ENCODE data around the gene OPRL1.

OPRL1 gene

DNA sequence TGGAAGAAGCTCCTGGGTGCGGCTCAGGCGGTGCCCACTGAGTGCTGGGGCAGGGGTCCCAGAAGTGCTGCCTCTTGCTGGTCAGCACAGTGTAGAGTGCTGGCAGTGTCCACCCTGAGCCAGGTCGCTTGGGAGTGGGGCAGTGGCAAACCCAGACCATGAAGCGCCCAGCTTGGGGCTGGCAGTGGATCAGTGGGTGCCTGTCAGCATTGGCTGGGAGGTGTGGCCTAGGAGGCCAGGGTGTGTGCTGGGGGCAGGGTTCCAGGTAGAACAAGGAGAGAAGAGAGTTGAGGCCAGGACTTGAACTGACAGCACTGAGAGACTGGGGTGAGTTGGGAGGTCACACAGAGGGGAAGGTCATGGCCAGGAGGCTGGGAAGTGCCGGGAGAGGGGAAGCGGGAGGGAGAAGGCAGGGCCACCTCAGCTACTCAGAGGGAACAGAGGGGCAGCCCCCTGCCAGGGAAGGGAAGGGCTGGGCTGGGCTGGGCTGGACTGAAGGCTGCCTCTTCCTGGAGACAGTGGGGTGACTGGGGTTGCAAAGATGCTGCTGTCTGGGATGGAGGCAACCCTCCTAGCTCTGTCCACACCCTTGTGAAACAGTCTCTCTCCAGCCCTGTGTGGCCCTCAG lies 12.8 kb upstream of the OPRL1 start:
- no peaks in the 10 kb centered on the region for H3K36me3 ChIP-seq (ENCODE audit: control insufficient read depth in 1 of 2, insufficient read depth in 2 of 2, low read length in 2 of 2)
- no peak overlapping the region for H3K27ac ChIP-seq (ENCODE audit: low read depth, low read length)
- no peak overlapping the region for H3K4me3 ChIP-seq (ENCODE audit: low read depth in 1 of 2, low read length in 2 of 2)
- H3K9me3 ChIP-seq (ENCODE audit: control insufficient read depth in 1 of 2, low read length in 2 of 2) = no peaks in the 10 kb centered on the region
- H3K27me3 ChIP-seq (ENCODE audit: control insufficient read depth in 1 of 2, insufficient read depth in 2 of 2, low read length in 2 of 2) = no peaks in the 10 kb centered on the region
- no peak overlapping the region for H3K9ac ChIP-seq (ENCODE audit: low read depth in 1 of 2, low read length in 2 of 2)
- H3K4me1 ChIP-seq (ENCODE audit: control insufficient read depth in 1 of 2, insufficient read depth in 2 of 2, low read length in 2 of 2) = peaks cover 13 to 37% of the 10 kb centered on the region in 2 donors

GRCh38 chr20:64067733-64068307 lies 12.1 kb upstream of the OPRL1 start:
- Histone ChIP-seq H3K9me3 (ENCODE audit: control insufficient read depth in 1 of 2, low read length in 2 of 2) (no peaks in the 10 kb centered on the region), H3K9ac (ENCODE audit: low read depth in 1 of 2, low read length in 2 of 2) (no peak overlapping the region), H3K4me3 (ENCODE audit: low read depth in 1 of 2, low read length in 2 of 2) (no peak overlapping the region), H3K27me3 (ENCODE audit: control insufficient read depth in 1 of 2, insufficient read depth in 2 of 2, low read length in 2 of 2) (no peaks in the 10 kb centered on the region), H3K27ac (ENCODE audit: low read depth, low read length) (no peak overlapping the region), H3K36me3 (ENCODE audit: control insufficient read depth in 1 of 2, insufficient read depth in 2 of 2, low read length in 2 of 2) (no peaks in the 10 kb centered on the region), H3K4me1 (ENCODE audit: control insufficient read depth in 1 of 2, insufficient read depth in 2 of 2, low read length in 2 of 2) (peaks cover 9 to 32% of the 10 kb centered on the region in 2 donors)

DNA sequence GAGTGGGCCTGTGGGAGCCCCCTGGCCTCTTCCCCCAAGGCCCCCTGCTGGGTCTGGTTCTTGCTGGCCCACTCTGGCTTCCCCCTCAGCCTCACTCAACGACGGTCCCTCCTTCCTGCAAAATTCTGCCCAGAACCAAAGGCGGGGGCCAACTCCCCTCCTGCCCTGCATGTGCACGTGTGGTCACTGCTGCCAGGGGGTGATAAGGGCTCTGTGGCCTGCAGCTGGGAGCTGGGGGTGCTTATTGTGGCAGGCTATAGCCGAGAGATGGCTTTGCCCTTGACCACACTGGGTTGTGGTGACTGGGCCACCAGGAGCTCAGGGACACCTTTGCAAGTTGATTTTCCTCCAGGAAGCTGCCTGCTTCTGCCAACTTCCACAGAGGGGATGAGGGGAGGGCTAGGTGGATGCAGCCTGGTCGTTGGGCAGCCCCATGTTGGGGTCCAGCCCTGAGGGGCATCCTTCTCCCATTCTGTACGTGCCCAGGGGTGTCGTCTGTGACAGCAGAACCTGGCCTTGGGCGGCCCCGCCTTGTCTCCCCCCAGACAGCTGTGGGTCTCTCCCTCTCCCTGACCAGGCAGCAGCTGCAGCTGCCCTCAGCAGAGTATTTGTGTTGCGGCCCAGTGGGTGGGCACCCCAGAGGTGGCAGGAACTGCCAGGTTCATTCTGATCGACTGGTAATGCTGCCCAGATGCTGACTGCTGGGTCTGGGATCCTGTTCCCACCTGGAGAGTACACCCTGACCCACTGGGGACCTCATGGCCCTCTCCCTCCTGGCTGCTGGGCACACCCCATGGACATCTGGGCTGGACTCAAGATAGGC lies 11.3 kb upstream of the OPRL1 start:
- Histone ChIP-seq H3K9ac (ENCODE audit: low read depth in 1 of 2, low read length in 2 of 2) (no peak overlapping the region), H3K27ac (ENCODE audit: low read depth, low read length) (no peak overlapping the region), H3K4me1 (ENCODE audit: control insufficient read depth in 1 of 2, insufficient read depth in 2 of 2, low read length in 2 of 2) (peaks cover 9 to 28% of the 10 kb centered on the region in 2 donors), H3K36me3 (ENCODE audit: control insufficient read depth in 1 of 2, insufficient read depth in 2 of 2, low read length in 2 of 2) (no peaks in the 10 kb centered on the region), H3K9me3 (ENCODE audit: control insufficient read depth in 1 of 2, low read length in 2 of 2) (no peaks in the 10 kb centered on the region), H3K27me3 (ENCODE audit: control insufficient read depth in 1 of 2, insufficient read depth in 2 of 2, low read length in 2 of 2) (no peaks in the 10 kb centered on the region), H3K4me3 (ENCODE audit: low read depth in 1 of 2, low read length in 2 of 2) (no peak overlapping the region)

- Histone ChIP-seq H3K27ac (ENCODE audit: low read depth, low read length) (no peak overlapping the region), H3K36me3 (ENCODE audit: control insufficient read depth in 1 of 2, insufficient read depth in 2 of 2, low read length in 2 of 2) (peaks cover 0 to 5% of the 10 kb centered on the region in 2 donors), H3K9me3 (ENCODE audit: control insufficient read depth in 1 of 2, low read length in 2 of 2) (no peaks in the 10 kb centered on the region), H3K27me3 (ENCODE audit: control insufficient read depth in 1 of 2, insufficient read depth in 2 of 2, low read length in 2 of 2) (no peaks in the 10 kb centered on the region), H3K4me1 (ENCODE audit: control insufficient read depth in 1 of 2, insufficient read depth in 2 of 2, low read length in 2 of 2) (peaks cover 9 to 24% of the 10 kb centered on the region in 2 donors), H3K4me3 (ENCODE audit: low read depth in 1 of 2, low read length in 2 of 2) (no peak overlapping the region), H3K9ac (ENCODE audit: low read depth in 1 of 2, low read length in 2 of 2) (no peak overlapping the region)
Observed at GRCh38 chr20:64069209-64069613, 10.7 kb upstream of the OPRL1 start.

- H3K36me3 ChIP-seq (ENCODE audit: control insufficient read depth in 1 of 2, insufficient read depth in 2 of 2, low read length in 2 of 2) = peaks cover 0 to 5% of the 10 kb centered on the region in 2 donors
- H3K9me3 ChIP-seq (ENCODE audit: control insufficient read depth in 1 of 2, low read length in 2 of 2) = no peaks in the 10 kb centered on the region
- H3K27ac ChIP-seq (ENCODE audit: low read depth, low read length) = no peak overlapping the region
- H3K4me1 ChIP-seq (ENCODE audit: control insufficient read depth in 1 of 2, insufficient read depth in 2 of 2, low read length in 2 of 2) = peaks cover 9 to 24% of the 10 kb centered on the region in 2 donors
- H3K4me3 ChIP-seq (ENCODE audit: low read depth in 1 of 2, low read length in 2 of 2) = no peak overlapping the region
- H3K27me3 ChIP-seq (ENCODE audit: control insufficient read depth in 1 of 2, insufficient read depth in 2 of 2, low read length in 2 of 2) = no peaks in the 10 kb centered on the region
- H3K9ac ChIP-seq (ENCODE audit: low read depth in 1 of 2, low read length in 2 of 2) = no peak overlapping the region
Observed at GRCh38 chr20:64069614-64070243, 10.2 kb upstream of the OPRL1 start.

DNA sequence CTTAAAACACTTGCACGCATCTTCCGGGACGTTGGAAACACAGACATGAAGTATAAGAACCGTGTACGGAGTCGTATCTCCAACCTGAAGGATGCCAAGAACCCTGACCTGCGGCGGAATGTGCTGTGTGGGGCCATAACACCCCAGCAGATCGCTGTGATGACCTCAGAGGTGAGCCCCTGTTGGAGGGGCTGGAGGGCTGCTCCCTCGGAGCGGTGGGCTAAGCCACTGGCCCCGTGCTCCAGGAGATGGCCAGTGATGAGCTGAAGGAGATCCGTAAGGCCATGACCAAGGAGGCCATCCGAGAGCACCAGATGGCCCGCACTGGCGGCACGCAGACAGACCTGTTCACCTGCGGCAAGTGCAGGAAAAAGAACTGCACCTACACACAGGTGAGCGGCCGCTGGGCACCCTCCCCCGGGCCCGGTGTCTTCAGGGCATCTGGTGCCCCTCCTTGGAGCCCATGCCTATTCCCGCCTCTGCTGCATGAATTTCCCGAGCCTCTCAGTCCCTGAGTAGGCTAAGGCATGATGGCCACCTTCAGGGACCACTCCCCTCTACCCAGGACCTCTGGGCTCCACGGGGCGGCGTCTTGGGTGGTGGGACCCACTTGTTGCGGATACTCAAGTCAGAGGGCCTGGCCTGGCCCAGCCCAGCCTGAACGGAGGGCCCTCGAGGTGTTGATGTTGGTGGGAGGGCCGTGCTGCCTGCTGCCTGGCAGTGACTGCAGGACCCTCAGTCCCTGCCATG lies 9.5 kb upstream of the OPRL1 start:
- no peak overlapping the region for H3K9ac ChIP-seq (ENCODE audit: low read depth in 1 of 2, low read length in 2 of 2)
- no peak overlapping the region for H3K4me3 ChIP-seq (ENCODE audit: low read depth in 1 of 2, low read length in 2 of 2)
- H3K27me3 ChIP-seq (ENCODE audit: control insufficient read depth in 1 of 2, insufficient read depth in 2 of 2, low read length in 2 of 2) = no peaks in the 10 kb centered on the region
- H3K9me3 ChIP-seq (ENCODE audit: control insufficient read depth in 1 of 2, low read length in 2 of 2) = no peaks in the 10 kb centered on the region
- peaks cover 9 to 24% of the 10 kb centered on the region in 2 donors for H3K4me1 ChIP-seq (ENCODE audit: control insufficient read depth in 1 of 2, insufficient read depth in 2 of 2, low read length in 2 of 2)
- H3K27ac ChIP-seq (ENCODE audit: low read depth, low read length) = no peak overlapping the region
- peaks cover 0 to 10% of the 10 kb centered on the region in 2 donors for H3K36me3 ChIP-seq (ENCODE audit: control insufficient read depth in 1 of 2, insufficient read depth in 2 of 2, low read length in 2 of 2)

GRCh38 chr20:64071341-64072332 lies 8.2 kb upstream of the OPRL1 start:
- Histone ChIP-seq H3K36me3 (ENCODE audit: control insufficient read depth in 1 of 2, insufficient read depth in 2 of 2, low read length in 2 of 2) (peaks cover 0 to 10% of the 10 kb centered on the region in 2 donors), H3K27ac (ENCODE audit: low read depth, low read length) (no peak overlapping the region), H3K9ac (ENCODE audit: low read depth in 1 of 2, low read length in 2 of 2) (no peak overlapping the region)

DNA sequence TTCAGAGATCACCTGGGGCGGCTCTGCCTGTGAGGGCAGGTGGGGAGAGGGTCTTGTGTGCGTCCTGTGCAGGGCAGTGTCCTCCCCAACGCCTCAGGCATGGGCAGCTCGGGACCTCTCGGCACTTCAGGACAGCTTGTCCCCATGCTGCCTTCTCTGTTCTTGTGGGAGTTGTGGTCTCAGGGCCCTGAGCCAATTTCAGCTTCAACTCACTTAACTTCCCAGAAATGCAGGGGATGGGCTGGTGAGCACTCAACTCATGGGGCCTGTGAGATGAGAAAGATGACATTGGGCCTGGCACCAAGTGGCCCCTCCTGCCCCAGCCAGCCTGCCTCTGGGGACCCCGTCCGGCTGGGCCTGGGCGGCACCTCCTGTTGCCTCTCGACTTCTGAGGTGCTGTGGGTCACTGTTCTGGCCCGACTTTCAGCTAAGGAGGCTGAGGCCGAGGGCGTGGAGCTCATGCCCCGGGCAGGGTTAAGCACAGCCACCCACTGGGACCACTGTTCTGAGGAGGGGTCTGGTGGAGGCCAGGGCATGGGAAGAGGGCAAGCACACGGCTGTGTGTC lies 7.3 kb upstream of the OPRL1 start:
- H3K4me3 ChIP-seq (ENCODE audit: low read depth in 1 of 2, low read length in 2 of 2) = no peak overlapping the region
- no peaks in the 10 kb centered on the region for H3K27me3 ChIP-seq (ENCODE audit: control insufficient read depth in 1 of 2, insufficient read depth in 2 of 2, low read length in 2 of 2)
- H3K9ac ChIP-seq (ENCODE audit: low read depth in 1 of 2, low read length in 2 of 2) = no peak overlapping the region
- H3K4me1 ChIP-seq (ENCODE audit: control insufficient read depth in 1 of 2, insufficient read depth in 2 of 2, low read length in 2 of 2) = peaks cover 0 to 8% of the 10 kb centered on the region in 2 donors
- peaks cover 0 to 10% of the 10 kb centered on the region in 2 donors for H3K36me3 ChIP-seq (ENCODE audit: control insufficient read depth in 1 of 2, insufficient read depth in 2 of 2, low read length in 2 of 2)
- no peaks in the 10 kb centered on the region for H3K9me3 ChIP-seq (ENCODE audit: control insufficient read depth in 1 of 2, low read length in 2 of 2)
- no peak overlapping the region for H3K27ac ChIP-seq (ENCODE audit: low read depth, low read length)

More at GRCh38 chr20:64071341-64072332, 8.2 kb upstream of the OPRL1 start:
- Histone ChIP-seq H3K4me1 (ENCODE audit: control insufficient read depth in 1 of 2, insufficient read depth in 2 of 2, low read length in 2 of 2) (peaks cover 0 to 12% of the 10 kb centered on the region in 2 donors), H3K9me3 (ENCODE audit: control insufficient read depth in 1 of 2, low read length in 2 of 2) (no peaks in the 10 kb centered on the region), H3K27me3 (ENCODE audit: control insufficient read depth in 1 of 2, insufficient read depth in 2 of 2, low read length in 2 of 2) (no peaks in the 10 kb centered on the region), H3K4me3 (ENCODE audit: low read depth in 1 of 2, low read length in 2 of 2) (no peak overlapping the region)

Measured in duodenal mucosa (tissue), 2 donors.